ENCODE data around the gene EIF4E1B. TPM values are rescaled to one million over a fixed set of nuclear protein-coding genes. Genes with fewer than 3 reads are reported as not detected.

Gene EIF4E1B
- total RNA-seq, result not detected

GRCh38 chr5:176629853-176630680 is at the start of gene EIF4E1B, which contains the start of gene SNCB:
Gene EIF4E1B (plus strand): TSS chr5:176630675. CDS start chr5:176642788, 12,113 bp downstream.
Gene SNCB (minus strand): TSS chr5:176630534. CDS start chr5:176629654, 880 bp downstream.
- TF ChIP-seq CTCF (IDR thresholded peaks at IDR 0.05), result peak in 1 of 2 donors; percentile 30
- DNase-seq (ENCODE audit: low spot score), result no peak

GRCh38 chr5:176581361-176581760 is 49.1 kb upstream of the EIF4E1B start:
- H3K4me1 ChIP-seq, result no peaks in the 10 kb centered on the region
- H3K4me3 ChIP-seq, result no peak overlapping the region
- H3K9me3 ChIP-seq, result peaks cover 0 to 18% of the 10 kb centered on the region in 2 donors
- TF ChIP-seq CTCF (IDR thresholded peaks at IDR 0.05), result no peak
- H3K27ac ChIP-seq, result no peak overlapping the region
- no peaks in the 10 kb centered on the region for H3K36me3 ChIP-seq
- no peak for DNase-seq (ENCODE audit: low spot score)
- H3K27me3 ChIP-seq, result no peaks in the 10 kb centered on the region

More at GRCh38 chr5:176629853-176630680, at the start of gene EIF4E1B, which contains the start of gene SNCB:
- Histone ChIP-seq H3K36me3 (no peaks in the 10 kb centered on the region), H3K4me1 (peaks cover 0 to 21% of the 10 kb centered on the region in 2 donors), H3K4me3 (peak within 1 kb of the TSS; percentile 21 to 44), H3K27ac (no peak within 1 kb of the TSS), H3K9me3 (no peaks in the 10 kb centered on the region), H3K27me3 (peaks cover 7 to 20% of the 10 kb centered on the region in 2 donors)

GRCh38 chr5:176583076-176583475 is 47.4 kb upstream of the EIF4E1B start:
- Histone ChIP-seq H3K4me3 (no peak overlapping the region), H3K27me3 (no peaks in the 10 kb centered on the region), H3K36me3 (no peaks in the 10 kb centered on the region), H3K9me3 (peaks cover 0 to 18% of the 10 kb centered on the region in 2 donors), H3K27ac (no peak overlapping the region), H3K4me1 (no peaks in the 10 kb centered on the region)
- DNase-seq (ENCODE audit: low spot score), result no peak
- TF ChIP-seq CTCF (IDR thresholded peaks at IDR 0.05), result no peak

GRCh38 chr5:176587398-176587797 is 43.1 kb upstream of the EIF4E1B start:
- Histone ChIP-seq H3K27ac (no peak overlapping the region), H3K9me3 (peaks cover 0 to 18% of the 10 kb centered on the region in 2 donors), H3K27me3 (no peaks in the 10 kb centered on the region), H3K36me3 (no peaks in the 10 kb centered on the region), H3K4me1 (no peaks in the 10 kb centered on the region), H3K4me3 (no peak overlapping the region)
- no peak for DNase-seq (ENCODE audit: low spot score)
- TF ChIP-seq CTCF (IDR thresholded peaks at IDR 0.05), result no peak

- no peaks in the 10 kb centered on the region for H3K4me1 ChIP-seq
- H3K36me3 ChIP-seq, result no peaks in the 10 kb centered on the region
- no peak overlapping the region for H3K27ac ChIP-seq
- H3K4me3 ChIP-seq, result no peak overlapping the region
- no peaks in the 10 kb centered on the region for H3K27me3 ChIP-seq
- peaks cover 0 to 18% of the 10 kb centered on the region in 2 donors for H3K9me3 ChIP-seq
- no peak for DNase-seq (ENCODE audit: low spot score)
- TF ChIP-seq CTCF (IDR thresholded peaks at IDR 0.05), result no peak
Measured at GRCh38 chr5:176588297-176588696, 42.2 kb upstream of the EIF4E1B start.

All from right atrium auricular region (tissue), 2 donors.